HEK293 (cell line): ENCODE data around the gene DOCK7.

Experiments used
- GFI1B ChIP-seq: fragments of 450-650 bp; formaldehyde crosslinking; IDR thresholded peaks from 2 replicates; pipeline ENCODE4 v1.5.1; 2016; ENCODE audit warnings: missing biosample characterization, missing genetic modification characterization
- KLF9 ChIP-seq: fragments of 450-650 bp; formaldehyde crosslinking; IDR thresholded peaks from 2 replicates; pipeline ENCODE4 v1.5.1; 2016; ENCODE audit warnings: missing biosample characterization, missing genetic modification characterization, low read depth
- OSR2 ChIP-seq: fragments of 450-650 bp; formaldehyde crosslinking; IDR thresholded peaks from 2 replicates; pipeline ENCODE4 v1.5.1; 2016; ENCODE audit warnings: missing biosample characterization, missing genetic modification characterization
- PRDM1 ChIP-seq: fragments of 450-650 bp; formaldehyde crosslinking; IDR thresholded peaks from 2 replicates; pipeline ENCODE4; 2016; ENCODE audit warnings: missing biosample characterization, missing genetic modification characterization
- SETDB1 ChIP-seq: IDR thresholded peaks from one replicate; pipeline ENCODE4 v1.6.1; 2017; ENCODE audit warnings: mild to moderate bottlenecking, low read length, moderate library complexity, mixed read lengths; ENCODE audit not compliant: insufficient read length
- WT1 ChIP-seq: fragments of 450-650 bp; formaldehyde crosslinking; IDR thresholded peaks from 2 replicates; pipeline ENCODE4 v1.5.1; 2016; ENCODE audit warnings: missing biosample characterization, missing genetic modification characterization
- YY1 ChIP-seq: fragments of 450-650 bp; formaldehyde crosslinking; IDR thresholded peaks from 2 replicates; pipeline ENCODE4 v1.5.1; 2018; ENCODE audit warnings: missing biosample characterization, missing genetic modification characterization
- ZBTB20 ChIP-seq: fragments of 450-650 bp; formaldehyde crosslinking; IDR thresholded peaks from 2 replicates; pipeline ENCODE4 v1.5.1; 2016; ENCODE audit warnings: missing biosample characterization, missing genetic modification characterization
- ZBTB26 ChIP-seq: fragments of 450-650 bp; formaldehyde crosslinking; optimal IDR thresholded peaks from 2 replicates; pipeline ENCODE3; 2016; ENCODE audit warnings: missing biosample characterization, mild to moderate bottlenecking, missing genetic modification characterization
- ZBTB49 ChIP-seq: fragments of 450-650 bp; formaldehyde crosslinking; IDR thresholded peaks from 2 replicates; pipeline ENCODE4 v1.5.1; 2016; ENCODE audit warnings: missing biosample characterization, missing genetic modification characterization, low read depth
- ZNF157 ChIP-seq: fragments of 450-650 bp; formaldehyde crosslinking; IDR thresholded peaks from 2 replicates; pipeline ENCODE4 v1.5.1; 2016; ENCODE audit warnings: missing biosample characterization, missing genetic modification characterization
- ZNF221 ChIP-seq: fragments of 450-650 bp; formaldehyde crosslinking; IDR thresholded peaks from 2 replicates; pipeline ENCODE4 v1.5.1; 2017; ENCODE audit warnings: missing biosample characterization, missing genetic modification characterization, borderline replicate concordance
- ZNF324 ChIP-seq: fragments of 450-650 bp; formaldehyde crosslinking; IDR thresholded peaks from 2 replicates; pipeline ENCODE4 v1.5.1; 2016; ENCODE audit warnings: missing biosample characterization, missing genetic modification characterization
- ZNF391 ChIP-seq: fragments of 450-650 bp; formaldehyde crosslinking; IDR thresholded peaks from 2 replicates; pipeline ENCODE4 v1.5.1; 2016; ENCODE audit warnings: low read depth, missing biosample characterization, missing genetic modification characterization, borderline replicate concordance
- ZNF518A ChIP-seq: fragments of 450-650 bp; formaldehyde crosslinking; conservative IDR thresholded peaks from 2 replicates; pipeline ENCODE4 v1.5.1; 2016; ENCODE audit warnings: low read depth, missing biosample characterization, missing genetic modification characterization
- ZNF544 ChIP-seq: fragments of 450-650 bp; formaldehyde crosslinking; IDR thresholded peaks from 2 replicates; pipeline ENCODE4 v1.5.0; 2017; ENCODE audit warnings: missing biosample characterization, missing genetic modification characterization
- ZNF561 ChIP-seq: fragments of 450-650 bp; IDR thresholded peaks from 2 replicates; pipeline ENCODE4 v1.5.1; 2018; ENCODE audit warnings: missing biosample characterization, missing genetic modification characterization, borderline replicate concordance
- ZNF585B ChIP-seq: fragments of 450-650 bp; formaldehyde crosslinking; IDR thresholded peaks from 2 replicates; pipeline ENCODE4 v1.5.1; 2016; ENCODE audit warnings: missing biosample characterization, missing genetic modification characterization
- ZNF610 ChIP-seq: fragments of 450-650 bp; formaldehyde crosslinking; IDR thresholded peaks from 2 replicates; pipeline ENCODE4 v1.5.1; 2016; ENCODE audit warnings: missing biosample characterization, missing genetic modification characterization, borderline replicate concordance
- ZNF639 ChIP-seq: fragments of 450-650 bp; formaldehyde crosslinking; IDR thresholded peaks from 2 replicates; pipeline ENCODE4 v1.5.1; 2016; ENCODE audit warnings: missing biosample characterization, missing genetic modification characterization
- ZNF660 ChIP-seq: fragments of 450-650 bp; IDR thresholded peaks from 2 replicates; pipeline ENCODE4 v1.5.1; 2018; ENCODE audit warnings: missing biosample characterization, mild to moderate bottlenecking, missing genetic modification characterization
- ZNF76 ChIP-seq: fragments of 450-650 bp; formaldehyde crosslinking; IDR thresholded peaks from 2 replicates; pipeline ENCODE4; 2016; ENCODE audit warnings: low read depth, missing biosample characterization, missing genetic modification characterization, borderline replicate concordance
- ZNF776 ChIP-seq: fragments of 450-650 bp; formaldehyde crosslinking; IDR thresholded peaks from 2 replicates; pipeline ENCODE4 v1.5.0; 2017; ENCODE audit warnings: missing biosample characterization, missing genetic modification characterization, borderline replicate concordance
- ZSCAN23 ChIP-seq: fragments of 450-650 bp; formaldehyde crosslinking; IDR thresholded peaks from 2 replicates; pipeline ENCODE4 v1.5.1; 2016; ENCODE audit warnings: missing biosample characterization, missing genetic modification characterization
- ZSCAN30 ChIP-seq: fragments of 450-650 bp; IDR thresholded peaks from 2 replicates; pipeline ENCODE4 v1.5.1; 2018; ENCODE audit warnings: missing biosample characterization, mild to moderate bottlenecking, missing genetic modification characterization, moderate library complexity
- ZSCAN4 ChIP-seq: fragments of 450-650 bp; formaldehyde crosslinking; IDR thresholded peaks from 2 replicates; pipeline ENCODE4 v1.5.1; 2017; ENCODE audit warnings: missing biosample characterization, missing genetic modification characterization

The DOCK7 gene

GRCh38 chr1:62436039-62436465 lies 252.1 kb downstream of the DOCK7 start (continued):
- TF ChIP-seq KLF9 (tag by site-specific recombination): peak; percentile 17; the same call in 1 of the 2 replicates
- TF ChIP-seq ZSCAN30 (tag by site-specific recombination): peak; percentile 67
- peak; percentile 69; the same call in 1 of the 2 replicates for TF ChIP-seq PRDM1 (tag by site-specific recombination)
- TF ChIP-seq ZNF610: peak; percentile 76; the same call in 1 of the 2 replicates
- TF ChIP-seq ZNF776 (tag by site-specific recombination): no peak
- TF ChIP-seq YY1 (tag by site-specific recombination): peak; percentile 96
- no peak for TF ChIP-seq GFI1B
- peak; percentile 38; the same call in 1 of the 2 replicates for TF ChIP-seq ZNF518A
- 0 out of 2 replicates have a peak, but pooled peaks have one; percentile 15 for TF ChIP-seq ZNF639 (tag by site-specific recombination)
- TF ChIP-seq ZSCAN23 (tag by site-specific recombination): no peak
- peak; percentile 53; the same call in 1 of the 2 replicates for TF ChIP-seq ZBTB20
- peak; percentile 89 for TF ChIP-seq ZNF660 (tag by site-specific recombination)
- peak; percentile 49 for TF ChIP-seq ZNF76 (tag by site-specific recombination)
- peak; percentile 73; the same call in 1 of the 2 replicates for TF ChIP-seq ZNF324 (tag by site-specific recombination)
- TF ChIP-seq ZSCAN4 (tag by site-specific recombination): 0 out of 2 replicates have a peak, but pooled peaks have one; percentile 49
- no peak for TF ChIP-seq ZNF221
- no peak for TF ChIP-seq ZNF585B
- TF ChIP-seq SETDB1: no peak
- TF ChIP-seq ZNF391 (tag by site-specific recombination): 0 out of 2 replicates have a peak, but pooled peaks have one; percentile 9
- no peak; the same call in 1 of the 2 replicates for TF ChIP-seq ZNF561
- no peak for TF ChIP-seq ZNF544 (tag by site-specific recombination)
- peak; percentile 55; the same call in 1 of the 2 replicates for TF ChIP-seq OSR2 (tag by site-specific recombination)
- TF ChIP-seq WT1 (tag by site-specific recombination): no peak
- no peak for TF ChIP-seq ZBTB49 (tag by site-specific recombination)
- TF ChIP-seq ZNF157: no peak
- peak; percentile 37 for TF ChIP-seq ZBTB26 (tag by site-specific recombination)
